H1 (cell line): Measurements from ENCODE around the gene WDR1. TPM values are rescaled to one million over a fixed set of nuclear protein-coding genes. Genes with fewer than 3 reads are reported as not detected.

ENCODE experiments used
- CTCF ChIA-PET: fragments of 300-600 bp; sonication (Branson Sonifier 250); formaldehyde crosslinking; loops from one replicate; lab custom pipeline; 2021; ENCODE audit not compliant: partially characterized antibody; lab: Charles Lee
- POLR2A ChIA-PET: fragments of 300-600 bp; sonication (Branson Sonifier 250); formaldehyde crosslinking; loops from one replicate; lab custom pipeline; 2021; ENCODE audit warnings: inconsistent platforms; ENCODE audit not compliant: partially characterized antibody; lab: Charles Lee
- DNase-seq, 2 experiments: peaks; one replicate each; pipeline versions ENCODE4 v3.0.0 to v3.0.0-alpha.2; 2010 to 2022; ENCODE audit warnings: low spot score in 2 of 2, low read depth in 1 of 2, mixed read lengths in 1 of 2
- FAIRE-seq: peaks from 2 replicates; lab custom pipeline; 2011; peaks lifted over from hg19 to GRCh38; lab: Jason Lieb, UNC
- H2AFZ ChIP-seq: 2 replicates; pipeline ENCODE4 v1.8.1; 2012; ENCODE audit warnings: low read length, inconsistent platforms
- H2AK5ac ChIP-seq: 2 replicates; pipeline ENCODE4 v1.6.1; 2013; ENCODE audit warnings: low read depth, low read length
- H2BK120ac ChIP-seq: replicated peaks from 2 replicates; pipeline ENCODE3; 2013; ENCODE audit warnings: low read depth, low read length, inconsistent platforms
- H2BK12ac ChIP-seq: 2 replicates; pipeline ENCODE4 v1.6.1; 2013; ENCODE audit warnings: low read depth, low read length
- H2BK15ac ChIP-seq: 2 replicates; pipeline ENCODE4 v1.6.1; 2013; ENCODE audit warnings: low read length
- H2BK20ac ChIP-seq: 2 replicates; pipeline ENCODE4 v1.6.1; 2013; ENCODE audit warnings: low read length
- H2BK5ac ChIP-seq: 2 replicates; pipeline ENCODE4 v1.6.1; 2013; ENCODE audit warnings: low read depth, low read length
- H3K14ac ChIP-seq: 2 replicates; pipeline ENCODE4 v1.6.1; 2013; ENCODE audit warnings: inconsistent platforms; ENCODE audit not compliant: insufficient read length
- H3K18ac ChIP-seq: 2 replicates; pipeline ENCODE4 v1.6.1; 2013; ENCODE audit warnings: low read length; ENCODE audit errors: extremely low read depth
- H3K23ac ChIP-seq: 2 replicates; pipeline ENCODE4 v1.6.1; 2013; ENCODE audit warnings: inconsistent platforms; ENCODE audit not compliant: insufficient read length
- H3K23me2 ChIP-seq: 2 replicates; pipeline ENCODE4 v1.6.1; 2013; ENCODE audit warnings: low read depth, low read length
- H3K27ac ChIP-seq: 2 replicates; pipeline ENCODE4 v1.6.1; 2011; ENCODE audit warnings: low read depth, low read length, inconsistent platforms
- H3K27me3 ChIP-seq, 4 experiments: replicated peaks in 1 of 4; 1 replicate in 1 of 4; 2 replicates in 3 of 4; pipeline versions ENCODE4 v1.6.1 to v1.8.1; 2011 to 2013; ENCODE audit warnings: low read length in 3 of 4, mild to moderate bottlenecking in 3 of 4, inconsistent platforms in 2 of 4, mixed read lengths in 2 of 4, moderate library complexity in 1 of 4; ENCODE audit not compliant: control insufficient read depth in 3 of 4, insufficient read depth in 3 of 4; ENCODE audit errors: extremely low read depth in 1 of 4
- H3K36me3 ChIP-seq, 4 experiments: 2 replicates each; pipeline versions ENCODE4 v1.6.1 to v1.8.1; 2011 to 2013; ENCODE audit warnings: mild to moderate bottlenecking in 4 of 4, low read length in 3 of 4, moderate library complexity in 2 of 4, control low read depth in 1 of 4, inconsistent platforms in 1 of 4; ENCODE audit not compliant: insufficient read depth in 4 of 4, control insufficient read depth in 2 of 4
- H3K4ac ChIP-seq: replicated peaks from 2 replicates; pipeline ENCODE3; 2013; ENCODE audit warnings: low read length, low read depth, mixed read lengths, inconsistent platforms; ENCODE audit not compliant: insufficient read length
- H3K4me1 ChIP-seq, 4 experiments: replicated peaks in 1 of 4; 1 replicate in 1 of 4; 2 replicates in 3 of 4; pipeline versions ENCODE4 v1.6.1 to v1.8.1; 2011 to 2013; ENCODE audit warnings: low read length in 3 of 4, inconsistent platforms in 2 of 4, mixed read lengths in 1 of 4; ENCODE audit not compliant: insufficient read depth in 4 of 4, control insufficient read depth in 3 of 4
- H3K4me2 ChIP-seq, 2 experiments: 2 replicates each; pipeline versions ENCODE4 v1.6.1 to v1.8.1; 2011 to 2013; ENCODE audit warnings: low read depth in 2 of 2, low read length in 2 of 2, control low read depth in 1 of 2, inconsistent platforms in 1 of 2, mild to moderate bottlenecking in 1 of 2; ENCODE audit not compliant: insufficient read depth in 1 of 2
- H3K4me3 ChIP-seq, 4 experiments: fragments of 200-600, 300-600 bp in 1 of 4; sonication (generic), shearing (Covaris generic), sonication (Bioruptor Twin) in 1 of 4; 2 replicates each; pipeline versions ENCODE4 v1.5.1 to v1.8.1; 2011 to 2016; ENCODE audit warnings: low read length in 4 of 4, low read depth in 3 of 4, control low read depth in 2 of 4, inconsistent platforms in 2 of 4, mild to moderate bottlenecking in 2 of 4, mixed read lengths in 1 of 4, moderate library complexity in 1 of 4; ENCODE audit not compliant: insufficient read depth in 2 of 4; ENCODE audit errors: extremely low read depth in 1 of 4
- H3K56ac ChIP-seq: replicated peaks from 2 replicates; pipeline ENCODE3; 2013; ENCODE audit warnings: low read depth, mild to moderate bottlenecking, mixed read lengths, low read length, inconsistent platforms; ENCODE audit not compliant: insufficient read length
- H3K79me1 ChIP-seq: 2 replicates; pipeline ENCODE4 v1.6.1; 2013; ENCODE audit warnings: low read depth, low read length, control low read depth
- H3K79me2 ChIP-seq, 2 experiments: 2 replicates each; pipeline versions ENCODE4 v1.6.1 to v1.8.1; 2012 to 2013; ENCODE audit warnings: low read length in 2 of 2, mild to moderate bottlenecking in 2 of 2, inconsistent platforms in 1 of 2; ENCODE audit not compliant: insufficient read depth in 2 of 2, control insufficient read depth in 1 of 2
- H3K9ac ChIP-seq, 4 experiments: replicated peaks in 1 of 4; 1 replicate in 1 of 4; 2 replicates in 3 of 4; pipeline versions ENCODE4 v1.6.1 to v1.8.1; 2011 to 2013; ENCODE audit warnings: low read depth in 3 of 4, low read length in 3 of 4, control low read depth in 2 of 4, mild to moderate bottlenecking in 2 of 4, moderate library complexity in 2 of 4, inconsistent platforms in 1 of 4; ENCODE audit errors: extremely low read depth in 1 of 4
- H3K9me3 ChIP-seq, 2 experiments: 2 replicates each; pipeline versions ENCODE4 v1.6.1 to v1.8.1; 2012 to 2013; ENCODE audit warnings: mild to moderate bottlenecking in 2 of 2, moderate library complexity in 2 of 2, control low read depth in 1 of 2, inconsistent platforms in 1 of 2, low read depth in 1 of 2, low read length in 1 of 2, mixed read lengths in 1 of 2; ENCODE audit not compliant: insufficient read depth in 2 of 2
- H4K20me1 ChIP-seq, 2 experiments: replicated peaks in 1 of 2; 2 replicates each; pipeline versions ENCODE3 to v1.8.1; 2011 to 2013; ENCODE audit warnings: inconsistent platforms in 2 of 2, low read length in 2 of 2, mild to moderate bottlenecking in 1 of 2; ENCODE audit not compliant: insufficient read depth in 2 of 2, control insufficient read depth in 1 of 2
- H4K5ac ChIP-seq: 2 replicates; pipeline ENCODE4 v1.6.1; 2013; ENCODE audit warnings: low read length, low read depth, mixed read lengths, inconsistent platforms; ENCODE audit not compliant: insufficient read length
- H4K8ac ChIP-seq: 2 replicates; pipeline ENCODE4 v1.8.0; 2013; ENCODE audit warnings: mild to moderate bottlenecking, moderate library complexity, low read length, inconsistent platforms; ENCODE audit not compliant: insufficient read depth; ENCODE audit errors: extremely low read depth
- H4K91ac ChIP-seq: replicated peaks from 2 replicates; pipeline ENCODE3; 2013; ENCODE audit warnings: low read length, mixed read lengths, inconsistent platforms; ENCODE audit not compliant: insufficient read length
- BCL11A ChIP-seq, 2 experiments: IDR thresholded peaks; one replicate each; pipeline ENCODE4 v1.6.1; 2011; ENCODE audit warnings: low read depth in 2 of 2, low read length in 2 of 2, mild to moderate bottlenecking in 2 of 2
- JUND ChIP-seq: IDR thresholded peaks from 2 replicates; pipeline ENCODE4 v1.6.1; 2011; ENCODE audit warnings: mild to moderate bottlenecking, improper control_type of control experiment, low read length
- POU5F1 ChIP-seq: IDR thresholded peaks from 2 replicates; pipeline ENCODE4 v1.6.1; 2011; ENCODE audit warnings: low read depth, mild to moderate bottlenecking, low read length, moderate library complexity
- SAP30 ChIP-seq: fragments of 300-600 bp; sonication (generic); IDR thresholded peaks from 2 replicates; pipeline ENCODE4 v1.7.1; 2012; ENCODE audit warnings: low read length, moderate library complexity, mild to moderate bottlenecking, inconsistent platforms; ENCODE audit not compliant: insufficient read depth, insufficient replicate concordance
- SIX5 ChIP-seq: IDR thresholded peaks from 2 replicates; pipeline ENCODE4 v1.6.1; 2011; ENCODE audit warnings: mild to moderate bottlenecking, low read depth, low read length
- WGBS, 2 experiments: shearing (Covaris generic) in 1 of 2; methylation state at CpG; one replicate each; pipeline versions ENCODE4 v1.1.6 to v1.1.7; 2013 to 2015; ENCODE audit warnings: low lambda C conversion rate in 2 of 2, mixed read lengths in 2 of 2, inconsistent platforms in 1 of 2, low coverage in 1 of 2, missing lambda C conversion rate in 1 of 2; ENCODE audit not compliant: insufficient replicate concordance in 2 of 2, insufficient coverage in 1 of 2, insufficient read length in 1 of 2; ENCODE audit errors: extremely low coverage in 1 of 2, missing lambda C conversion rate in 1 of 2; 5-methylcytosine and 5-hydroxymethylcytosine counted together
- polyA plus RNA-seq, 7 experiments: library from polyadenylated mRNA; depleted of rRNA in 3 of 7; stranded (reverse) in 5 of 7; unstranded in 2 of 7; fragments of >200 nt in 5 of 7; fragments of 200-250 nt in 2 of 7; gene quantifications; 1 replicate in 5 of 7; 2 replicates in 1 of 7; 4 replicates in 1 of 7; pipeline versions ENCODE4 v1.2.1 to v1.2.3, GENCODE V29; 2011 to 2013; ENCODE audit warnings: missing spikeins in 2 of 7, mixed read lengths in 2 of 7
- total RNA-seq: library from RNA; stranded (reverse); fragmentation: NEBNext Ultra II Directional; extraction: Animal tissue kit (Norgen Biotek cat#: 25700); gene quantifications from 2 replicates; pipeline ENCODE4 v1.2.1, GENCODE V29; 2021
- TF ChIP-seq, protein P1 (sequence below): IDR thresholded peaks from 2 replicates; pipeline ENCODE4 v1.6.1; 2012; ENCODE audit warnings: inconsistent platforms
- TF ChIP-seq, protein P2 (sequence below): IDR thresholded peaks from 2 replicates; pipeline ENCODE4 v1.6.1; 2011; ENCODE audit warnings: low read length, improper control_type of control experiment

Gene WDR1
- total and polyA plus RNA-seq, 2 of the 8 experiments (the other 6 are each of a cell fraction or from before 2014, with no cell fraction given) = 315 to 377 TPM

DNA sequence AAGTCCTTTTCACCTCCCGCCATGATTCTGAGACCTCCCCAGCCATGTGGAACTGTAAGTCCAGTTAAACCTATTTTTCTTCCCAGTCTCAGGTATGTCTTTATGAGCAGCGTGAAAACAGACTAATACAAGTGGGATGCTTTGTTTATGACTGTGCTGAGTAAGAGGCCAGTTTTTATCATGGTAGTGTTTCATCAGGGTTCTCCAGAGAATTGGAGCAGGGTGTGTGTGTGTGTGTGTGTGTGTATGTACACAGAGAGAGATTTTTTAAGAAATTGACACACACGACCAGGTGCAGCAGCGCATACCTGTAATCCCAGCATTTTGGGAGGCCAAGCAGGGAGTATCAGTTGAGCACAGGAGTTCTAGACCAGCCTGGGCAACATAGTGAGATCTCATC is 60.7 kb downstream of the WDR1 start:
- FAIRE-seq = no peak
- TF ChIP-seq BCL11A (IDR thresholded peaks at IDR 0.05; ENCODE audit: low read depth in 2 of 2, low read length in 2 of 2) = no peak
- TF ChIP-seq, protein P1, sequence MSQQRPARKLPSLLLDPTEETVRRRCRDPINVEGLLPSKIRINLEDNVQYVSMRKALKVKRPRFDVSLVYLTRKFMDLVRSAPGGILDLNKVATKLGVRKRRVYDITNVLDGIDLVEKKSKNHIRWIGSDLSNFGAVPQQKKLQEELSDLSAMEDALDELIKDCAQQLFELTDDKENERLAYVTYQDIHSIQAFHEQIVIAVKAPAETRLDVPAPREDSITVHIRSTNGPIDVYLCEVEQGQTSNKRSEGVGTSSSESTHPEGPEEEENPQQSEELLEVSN = no peak
- no peak for TF ChIP-seq SIX5
- no peak for TF ChIP-seq JUND
- TF ChIP-seq POU5F1 = no peak
- TF ChIP-seq, protein P2, sequence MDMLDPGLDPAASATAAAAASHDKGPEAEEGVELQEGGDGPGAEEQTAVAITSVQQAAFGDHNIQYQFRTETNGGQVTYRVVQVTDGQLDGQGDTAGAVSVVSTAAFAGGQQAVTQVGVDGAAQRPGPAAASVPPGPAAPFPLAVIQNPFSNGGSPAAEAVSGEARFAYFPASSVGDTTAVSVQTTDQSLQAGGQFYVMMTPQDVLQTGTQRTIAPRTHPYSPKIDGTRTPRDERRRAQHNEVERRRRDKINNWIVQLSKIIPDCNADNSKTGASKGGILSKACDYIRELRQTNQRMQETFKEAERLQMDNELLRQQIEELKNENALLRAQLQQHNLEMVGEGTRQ = no peak
- TF ChIP-seq SAP30 = no peak
- TF ChIP-seq, all 59 proteins: peak for 0

More for the DNA sequence above, 60.7 kb downstream of the WDR1 start:
- Histone ChIP-seq H2AK5ac (no peak overlapping the region), H2BK120ac (no peak overlapping the region), H3K56ac (no peak overlapping the region), H2AFZ (no peak overlapping the region), H3K9me3 (0 out of 4 replicates have a peak, but pooled peaks cover 0 to 2% of the 10 kb centered on the region in 2 experiments), H3K4me3 (no peak overlapping the region), H2BK5ac (no peak overlapping the region), H3K14ac (no peak overlapping the region), H3K9ac (no peak overlapping the region), H3K79me2 (no peaks in the 10 kb centered on the region), H3K27me3 (no peaks in the 10 kb centered on the region), H2BK20ac (no peak overlapping the region), H3K4ac (no peak overlapping the region), H3K27ac (no peak overlapping the region), H4K91ac (no peak overlapping the region), H2BK12ac (no peak overlapping the region), H3K79me1 (no peaks in the 10 kb centered on the region), H3K23me2 (no peaks in the 10 kb centered on the region), H3K4me2 (no peak overlapping the region), H4K8ac (no peak overlapping the region), H2BK15ac (no peak overlapping the region), H3K36me3 (no peaks in the 10 kb centered on the region), H3K18ac (no peak overlapping the region), H4K20me1 (no peaks in the 10 kb centered on the region), H3K4me1 (peaks cover 0 to 1% (median 0%) of the 10 kb centered on the region in 4 experiments; a peak in 3 of 7 replicates), H4K5ac (no peak overlapping the region), H3K23ac (no peak overlapping the region)
- no peak for DNase-seq
- WGBS, 2 experiments = 90% methylated on average over 4 of the region's 4 CpGs; no CpG with 5 or more reads in 1 of the 2 experiments
- ChIA-PET POLR2A (no interaction called here), CTCF (no interaction called here)
